Activated CD8-positive, alpha-beta memory T cell treated with anti-CD3 and anti-CD28 coated beads, Interleukin-2, amount 10 ng/mL, durations not matched to agents 7 days and 5 days (primary cell): ENCODE results near the gene PDLIM3. TPM values are rescaled to one million over a fixed set of nuclear protein-coding genes. Genes with fewer than 3 reads are reported as not detected.

Experiments
- ATAC-seq: fragments of 150-1000 bp; cut with Tn5 transposase; one replicate; pipeline ENCODE4 v1.10.0; 2021; ENCODE audit warnings: moderate library complexity
- CTCF ChIA-PET: fragments of 350-600 bp; sonication (Branson Sonifier 250); formaldehyde crosslinking; loops from one replicate; lab custom pipeline; 2021; ENCODE audit warnings: antibody characterized with exemption; lab: Charles Lee
- DNase-seq: peaks from one replicate; pipeline ENCODE4 v3.0.0-alpha.2; 2020
- H3K27ac Mint-ChIP-seq: one replicate; pipeline ENCODE4 v1.8.0; 2021; ENCODE audit warnings: mild to moderate bottlenecking, mixed read lengths
- H3K27me3 Mint-ChIP-seq: one replicate; pipeline ENCODE4 v1.8.0; 2021; ENCODE audit warnings: mixed read lengths
- H3K36me3 Mint-ChIP-seq: one replicate; pipeline ENCODE4 v1.8.0; 2021; ENCODE audit warnings: mild to moderate bottlenecking, mixed read lengths
- H3K4me1 Mint-ChIP-seq: one replicate; pipeline ENCODE4 v1.8.0; 2021; ENCODE audit warnings: mixed read lengths
- H3K4me3 Mint-ChIP-seq: one replicate; pipeline ENCODE4 v1.8.0; 2021; ENCODE audit warnings: mild to moderate bottlenecking, moderate library complexity, mixed read lengths
- H3K9me3 Mint-ChIP-seq: one replicate; pipeline ENCODE4 v1.8.0; 2022; ENCODE audit warnings: low read depth, mixed read lengths
- total RNA-seq, 2 experiments: library from RNA; stranded (reverse); gene quantifications; one replicate each; pipeline ENCODE4 v1.2.3, GENCODE V29; 2021

The PDLIM3 gene
- total RNA-seq, 2 experiments from 2014 or later = not detected

- no peaks in the 10 kb centered on the region for H3K9me3 Mint-ChIP-seq
- H3K4me1 Mint-ChIP-seq = no peaks in the 10 kb centered on the region
- no peaks in the 10 kb centered on the region for H3K36me3 Mint-ChIP-seq
- CTCF ChIA-PET = no interaction called here
- H3K27me3 Mint-ChIP-seq = peaks cover 53% of the 10 kb centered on the region
- no peak overlapping the region for H3K27ac Mint-ChIP-seq
- DNase-seq (no peak), ATAC-seq (no peak)
- H3K4me3 Mint-ChIP-seq = no peak overlapping the region
These were observed 28.9 kb downstream of the PDLIM3 start for GRCh38 chr4:185506422-185506821.

GRCh38 chr4:185504098-185505047 is 30.9 kb downstream of the PDLIM3 start:
- Mint-ChIP-seq H3K27ac (no peak overlapping the region), H3K9me3 (no peaks in the 10 kb centered on the region), H3K36me3 (no peaks in the 10 kb centered on the region), H3K27me3 (peaks cover 39% of the 10 kb centered on the region), H3K4me3 (no peak overlapping the region), H3K4me1 (no peaks in the 10 kb centered on the region)
- ATAC-seq (no peak), DNase-seq (no peak)
- CTCF ChIA-PET = no interaction called here

GRCh38 chr4:185502386-185502785 is 32.9 kb downstream of the PDLIM3 start:
- CTCF ChIA-PET = no interaction called here
- H3K27ac Mint-ChIP-seq = no peak overlapping the region
- H3K27me3 Mint-ChIP-seq = peaks cover 27% of the 10 kb centered on the region
- no peak for ATAC-seq
- no peak overlapping the region for H3K4me3 Mint-ChIP-seq
- DNase-seq = no peak
- no peaks in the 10 kb centered on the region for H3K36me3 Mint-ChIP-seq
- H3K4me1 Mint-ChIP-seq = no peaks in the 10 kb centered on the region
- no peaks in the 10 kb centered on the region for H3K9me3 Mint-ChIP-seq

GRCh38 chr4:185500576-185500975 is 34.7 kb downstream of the PDLIM3 start:
- ATAC-seq (no peak), DNase-seq (no peak)
- Mint-ChIP-seq H3K27me3 (peaks cover 14% of the 10 kb centered on the region), H3K36me3 (no peaks in the 10 kb centered on the region), H3K4me3 (no peak overlapping the region), H3K4me1 (no peaks in the 10 kb centered on the region), H3K9me3 (no peaks in the 10 kb centered on the region), H3K27ac (no peak overlapping the region)
- CTCF ChIA-PET = no interaction called here

GRCh38 chr4:185500035-185500434 is 35.3 kb downstream of the PDLIM3 start:
- Mint-ChIP-seq H3K27ac (no peak overlapping the region), H3K36me3 (no peaks in the 10 kb centered on the region), H3K4me3 (no peak overlapping the region), H3K4me1 (no peaks in the 10 kb centered on the region), H3K27me3 (peaks cover 13% of the 10 kb centered on the region), H3K9me3 (no peaks in the 10 kb centered on the region)
- no peak for ATAC-seq
- no peak for DNase-seq
- CTCF ChIA-PET = no interaction called here

- CTCF ChIA-PET = no interaction called here
- H3K27ac Mint-ChIP-seq = no peak overlapping the region
- no peak overlapping the region for H3K4me3 Mint-ChIP-seq
- ATAC-seq (no peak), DNase-seq (no peak)
- H3K36me3 Mint-ChIP-seq = peaks cover 1% of the 10 kb centered on the region
- H3K4me1 Mint-ChIP-seq = peaks cover 3% of the 10 kb centered on the region
- peaks cover 7% of the 10 kb centered on the region for H3K9me3 Mint-ChIP-seq
- H3K27me3 Mint-ChIP-seq = peaks cover 38% of the 10 kb centered on the region
These were observed 46.7 kb downstream of the PDLIM3 start for GRCh38 chr4:185488650-185489049.

GRCh38 chr4:185481401-185481800 is 53.9 kb downstream of the PDLIM3 start:
- Mint-ChIP-seq H3K36me3 (no peaks in the 10 kb centered on the region), H3K9me3 (no peaks in the 10 kb centered on the region), H3K27ac (no peak overlapping the region), H3K27me3 (peaks cover 72% of the 10 kb centered on the region), H3K4me1 (peaks cover 8% of the 10 kb centered on the region), H3K4me3 (no peak overlapping the region)
- DNase-seq (no peak), ATAC-seq (no peak)
- CTCF ChIA-PET = no interaction called here

GRCh38 chr4:185480016-185480732 is 55.1 kb downstream of the PDLIM3 start:
- H3K27ac Mint-ChIP-seq = no peak overlapping the region
- ATAC-seq = no peak
- no peaks in the 10 kb centered on the region for H3K9me3 Mint-ChIP-seq
- DNase-seq = no peak
- CTCF ChIA-PET = no interaction called here
- no peak overlapping the region for H3K4me3 Mint-ChIP-seq
- no peaks in the 10 kb centered on the region for H3K36me3 Mint-ChIP-seq
- peaks cover 8% of the 10 kb centered on the region for H3K4me1 Mint-ChIP-seq
- H3K27me3 Mint-ChIP-seq = peaks cover 66% of the 10 kb centered on the region

GRCh38 chr4:185479507-185479971 is 55.8 kb downstream of the PDLIM3 start:
- Mint-ChIP-seq H3K4me1 (peaks cover 8% of the 10 kb centered on the region), H3K36me3 (no peaks in the 10 kb centered on the region), H3K27ac (no peak overlapping the region), H3K4me3 (no peak overlapping the region), H3K9me3 (no peaks in the 10 kb centered on the region), H3K27me3 (peaks cover 64% of the 10 kb centered on the region)
- ATAC-seq (peak; percentile 36), DNase-seq (no peak)
- CTCF ChIA-PET = no interaction called here

- Mint-ChIP-seq H3K27ac (no peak overlapping the region), H3K36me3 (no peaks in the 10 kb centered on the region), H3K9me3 (no peaks in the 10 kb centered on the region), H3K4me1 (peaks cover 8% of the 10 kb centered on the region), H3K4me3 (no peak overlapping the region), H3K27me3 (peaks cover 48% of the 10 kb centered on the region)
- no peak for ATAC-seq
- DNase-seq = no peak
- CTCF ChIA-PET = interaction anchor here (3.5 kb wide), 1 partner anchor 124 kb away, joined by 16 read pairs; no protein-coding TSS in a partner anchor
These were observed 62.1 kb downstream of the PDLIM3 start for GRCh38 chr4:185473247-185473646.

GRCh38 chr4:185472103-185472542 is 63.2 kb downstream of the PDLIM3 start:
- ATAC-seq (no peak), DNase-seq (no peak)
- Mint-ChIP-seq H3K9me3 (no peaks in the 10 kb centered on the region), H3K27me3 (peaks cover 54% of the 10 kb centered on the region), H3K4me3 (peak overlapping the region; percentile 79), H3K27ac (peak overlapping the region; percentile 56), H3K4me1 (peaks cover 8% of the 10 kb centered on the region), H3K36me3 (no peaks in the 10 kb centered on the region)
- CTCF ChIA-PET = interaction anchor here (1.0 to 3.5 kb wide), 4 partner anchors 46 to 665 kb away, joined by 3 to 16 read pairs (median 4); partner anchors contain the start of gene UFSP2

GRCh38 chr4:185471235-185472102 is 63.8 kb downstream of the PDLIM3 start, which contains the start of gene CCDC110:
Gene CCDC110 (minus strand): TSS chr4:185471733. CDS start chr4:185471683, 50 bp downstream.
- ATAC-seq (peak; percentile 95), DNase-seq (peak; percentile 92)
- Mint-ChIP-seq H3K27me3 (peaks cover 53% of the 10 kb centered on the region), H3K4me3 (peak within 1 kb of the TSS; percentile 79), H3K4me1 (peaks cover 8% of the 10 kb centered on the region), H3K36me3 (no peaks in the 10 kb centered on the region), H3K27ac (peak within 1 kb of the TSS; percentile 56), H3K9me3 (no peaks in the 10 kb centered on the region)
- CTCF ChIA-PET = interaction anchor here (1.0 to 3.5 kb wide), 4 partner anchors 45 to 666 kb away, joined by 3 to 16 read pairs (median 4); partner anchors contain the start of gene UFSP2
